Lung microvascular endothelial cell (primary cell): ENCODE results near the gene TYW1. TPM values are rescaled to one million over a fixed set of nuclear protein-coding genes. Genes with fewer than 3 reads are reported as not detected.
"Not testable (repeated sequence)": the region's sequence is repeated elsewhere in the genome, so short reads cannot be mapped to it uniquely, and the experiment has no call there.

Experiments
- DNase-seq, 2 donors: peaks; one replicate each; pipeline versions ENCODE4 v3.0.0 to v3.0.0-alpha.2; 2010; ENCODE audit warnings: low read depth in 2 of 2
- total RNA-seq: library from RNA; depleted of rRNA; stranded (reverse); fragments of >200 nt; gene quantifications from 2 replicates; pipeline ENCODE4 v1.2.1, GENCODE V29; 2014

The TYW1 gene
- 9.4 and 12.1 TPM in 2 replicates for total RNA-seq

DNA sequence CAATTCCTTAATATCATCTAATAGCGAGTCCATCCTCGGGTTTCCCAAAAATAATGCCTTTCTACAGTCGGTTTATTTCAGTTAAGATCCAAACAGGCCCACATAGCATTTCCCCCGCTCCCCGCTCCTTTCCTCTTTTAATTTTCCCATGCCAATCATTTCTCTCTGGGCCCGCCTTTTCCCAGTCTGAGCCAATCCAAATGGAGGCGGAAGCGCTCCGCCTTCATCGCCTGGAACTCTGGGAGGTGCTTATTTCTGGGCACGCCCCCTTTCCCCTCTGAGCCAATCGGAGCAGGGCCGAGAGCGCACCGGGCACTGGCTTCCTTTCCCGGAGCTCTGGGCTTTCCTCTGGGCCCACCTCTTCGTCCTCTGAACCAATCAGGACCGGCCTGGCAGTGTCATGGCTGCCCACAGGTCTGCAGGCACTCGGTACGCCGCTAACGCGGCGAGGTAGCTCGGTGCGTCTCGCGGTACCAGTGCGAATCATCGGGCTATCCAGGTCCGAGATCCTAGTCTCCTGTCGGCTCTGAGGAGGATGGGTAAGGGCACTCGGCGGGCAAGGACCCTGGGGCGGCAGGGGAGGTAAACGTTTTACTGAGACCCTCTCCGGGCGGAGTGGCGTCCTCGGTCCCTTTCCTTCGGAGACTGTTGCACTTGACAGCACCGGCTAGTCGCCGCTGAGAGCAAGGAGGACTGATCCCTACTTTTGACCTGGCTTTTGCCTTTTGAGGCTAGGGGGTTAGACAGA, at the start of gene TYW1:
TSS of gene TYW1 (plus strand) at position 390 of the 748 bp plus-strand sequence. CDS start at position 536, 146 bp downstream.
- peak; percentile 98 for DNase-seq

DNA sequence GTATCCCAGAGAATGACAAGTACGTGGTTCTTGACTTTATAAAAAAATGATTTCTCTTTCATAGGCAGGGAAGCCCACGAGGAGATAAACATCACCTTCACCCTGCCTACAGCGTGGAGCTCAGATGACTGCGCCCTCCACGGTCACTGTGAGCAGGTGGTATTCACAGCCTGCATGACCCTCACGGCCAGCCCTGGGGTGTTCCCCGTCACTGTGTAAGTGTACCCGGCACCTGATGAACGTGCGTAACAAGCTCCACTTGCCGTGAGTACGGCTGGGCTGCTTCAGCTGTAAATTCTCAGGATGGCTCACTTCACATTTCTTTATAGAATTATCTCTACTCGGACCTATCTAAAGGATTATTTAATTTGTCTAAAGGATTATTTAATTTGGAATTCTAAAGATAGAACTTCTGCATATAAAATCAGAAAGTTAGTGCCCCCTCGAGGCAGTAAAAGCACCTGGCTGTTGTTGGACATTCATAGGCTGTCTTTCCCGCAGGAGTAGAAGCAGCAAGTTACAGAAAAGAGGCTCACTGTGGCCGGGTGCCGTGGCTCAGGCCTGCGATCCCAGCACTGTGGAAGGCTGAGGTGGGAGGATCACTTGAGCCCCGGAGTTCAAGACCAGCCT, 48.0 kb upstream of the TYW1 start:
- DNase-seq, result no peak

DNA sequence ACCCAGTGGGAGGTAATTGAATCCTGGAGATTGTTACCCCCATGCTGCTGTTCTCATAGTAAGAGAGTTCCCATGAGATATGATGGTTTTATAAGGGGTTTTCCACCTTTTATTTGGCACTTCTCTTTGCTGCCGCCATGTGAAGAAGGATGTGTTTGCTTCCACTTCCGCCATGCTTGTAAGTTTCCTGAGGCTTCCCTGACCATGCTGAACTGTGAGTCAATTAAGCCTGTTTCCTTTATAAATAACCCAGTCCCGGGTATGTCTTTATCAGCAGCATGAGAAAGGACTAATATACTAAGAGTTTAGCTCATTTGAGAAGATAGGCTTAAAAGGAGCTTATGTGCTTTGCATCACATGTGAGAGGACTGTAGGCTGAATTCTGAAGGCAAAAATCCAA, 46.3 kb upstream of the TYW1 start:
- peak; percentile 68 to 91 for DNase-seq

- peak; percentile 66 to 91 for DNase-seq
Observed at GRCh38 chr7:66950763-66951162, 45.9 kb upstream of the TYW1 start.

DNA sequence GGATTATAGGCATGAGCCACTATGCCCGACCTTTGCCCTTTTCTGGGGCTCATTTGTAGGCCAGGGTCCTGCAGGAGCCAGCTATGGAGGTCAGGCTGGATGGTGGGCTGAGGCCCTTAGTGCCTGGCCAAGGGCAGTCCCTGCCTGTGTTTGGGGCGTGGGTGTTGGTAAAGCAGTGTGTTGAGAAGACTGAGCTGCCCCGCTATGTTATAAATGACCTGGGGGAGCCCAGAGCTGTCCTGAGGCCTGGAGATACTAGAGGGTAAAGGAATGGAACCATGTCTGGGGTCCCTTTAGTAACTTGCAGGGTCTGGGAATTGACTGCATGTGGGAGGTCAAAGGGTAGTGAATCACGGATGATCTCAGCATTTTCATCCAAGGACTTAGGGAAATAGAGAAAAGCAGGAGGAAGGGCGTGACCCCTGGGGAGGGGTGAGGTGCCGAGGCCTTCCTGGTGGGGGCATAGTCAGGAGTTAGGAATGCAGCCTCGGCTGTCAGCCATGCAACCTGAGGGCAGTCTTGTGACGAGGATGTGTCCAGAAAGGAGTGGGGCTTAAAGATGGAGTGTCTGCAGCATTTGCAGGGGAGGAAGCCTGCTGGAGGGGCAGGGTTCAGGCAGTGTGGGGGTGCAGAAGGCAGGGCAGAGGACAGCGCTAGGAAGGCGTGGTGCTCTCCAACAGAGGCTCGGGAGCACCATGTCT, 44.1 kb upstream of the TYW1 start:
- DNase-seq, result peak; percentile 31 to 77

DNA sequence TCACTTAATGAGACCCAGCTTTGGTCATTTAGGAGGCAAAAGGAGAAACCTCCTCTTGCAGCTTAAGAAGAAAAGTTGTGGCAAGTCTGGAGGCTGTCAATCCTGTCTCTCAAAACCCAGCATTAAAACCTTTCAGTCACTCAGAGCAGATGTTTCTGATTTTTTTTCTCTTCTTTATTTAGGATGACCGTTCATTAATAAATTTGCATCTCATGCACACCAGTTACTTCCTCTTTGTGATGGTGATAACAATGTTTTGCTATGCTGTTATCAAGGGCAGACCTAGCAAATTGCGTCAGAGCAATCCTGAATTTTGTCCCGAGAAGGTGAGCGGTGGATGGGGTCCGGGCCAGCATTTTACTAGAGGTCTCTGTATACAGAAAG, 43.6 kb upstream of the TYW1 start:
- no peak for DNase-seq

DNA sequence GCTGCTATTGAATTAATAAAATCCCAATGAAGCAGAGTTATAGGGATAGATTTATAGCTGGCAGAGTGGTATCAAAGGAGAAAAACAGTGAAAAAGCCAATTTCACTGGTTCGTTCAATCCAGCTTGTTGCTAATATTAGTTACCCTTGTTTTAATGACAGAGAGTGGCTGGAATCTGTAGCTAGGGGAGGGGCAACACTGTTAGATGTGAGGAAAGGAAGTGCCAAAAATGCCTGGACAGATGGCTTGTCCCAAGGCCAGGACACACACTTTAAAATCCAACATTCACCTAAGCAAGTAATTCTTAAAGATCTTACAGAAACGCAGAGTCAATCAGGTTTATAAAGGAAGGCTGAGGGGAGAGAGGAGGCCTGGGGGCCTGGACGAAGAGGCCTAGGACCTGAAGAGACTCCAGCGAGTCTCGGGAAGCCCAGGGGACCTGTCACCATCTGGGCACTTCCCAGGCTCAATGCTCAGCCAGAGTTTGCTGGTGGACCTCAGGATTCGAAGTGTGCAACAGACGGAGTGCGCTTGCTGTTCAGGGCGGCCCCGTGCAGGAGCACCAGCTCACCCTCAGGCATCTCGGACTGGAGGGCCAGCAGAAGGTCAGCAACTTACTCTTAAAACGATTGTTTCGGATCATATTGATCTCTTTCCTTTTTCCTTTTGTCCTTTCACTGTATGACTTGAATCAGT, 38.9 kb upstream of the TYW1 start:
- DNase-seq, result peak in 1 of 2 donors; percentile 43

DNA sequence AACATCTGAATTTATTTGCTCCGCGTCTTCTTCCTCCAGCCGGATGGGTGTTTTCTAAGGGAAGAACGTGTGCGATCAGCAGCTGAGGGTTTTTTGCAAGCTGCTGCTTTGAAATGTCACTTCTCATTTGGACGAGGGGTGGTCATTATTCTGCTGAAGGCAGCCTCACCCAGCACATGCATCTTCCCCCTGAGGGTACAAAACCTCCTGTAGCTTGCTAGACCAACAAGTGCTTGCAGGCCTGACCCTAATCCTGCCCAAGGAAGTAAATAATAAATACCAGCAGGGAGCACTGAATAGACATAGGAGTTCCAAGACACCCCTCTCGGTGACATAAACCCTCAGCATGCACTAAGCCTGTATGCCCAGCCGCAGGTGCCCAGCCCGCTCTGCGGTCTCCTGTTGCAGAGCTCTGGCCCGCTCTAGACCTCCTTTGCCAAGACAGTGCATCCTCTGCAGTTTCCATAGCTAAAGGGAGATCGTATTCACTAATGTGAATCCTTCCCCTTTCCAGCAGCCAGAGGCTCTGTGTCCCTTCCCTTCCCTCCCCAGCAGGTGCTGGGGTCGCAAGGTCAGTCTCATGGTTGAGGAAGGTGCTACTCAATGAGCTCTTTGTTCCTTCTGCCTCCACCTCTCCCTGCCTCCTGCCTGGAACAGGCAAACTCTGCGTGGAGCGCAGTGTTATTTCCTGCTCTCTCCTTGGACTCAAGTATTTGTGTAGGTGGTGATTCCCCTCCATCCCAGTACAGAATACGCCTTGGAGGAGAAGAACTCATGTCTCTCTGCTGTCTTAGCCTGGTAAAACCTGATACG, 37.9 kb upstream of the TYW1 start:
- no peak for DNase-seq

GRCh38 chr7:66960192-66960591, 36.4 kb upstream of the TYW1 start:
- DNase-seq, result no peak

- DNase-seq, result no peak
Observed at GRCh38 chr7:66961096-66961495, 35.5 kb upstream of the TYW1 start.

- DNase-seq, result no peak
Observed at GRCh38 chr7:66964411-66964810, 32.2 kb upstream of the TYW1 start.

DNA sequence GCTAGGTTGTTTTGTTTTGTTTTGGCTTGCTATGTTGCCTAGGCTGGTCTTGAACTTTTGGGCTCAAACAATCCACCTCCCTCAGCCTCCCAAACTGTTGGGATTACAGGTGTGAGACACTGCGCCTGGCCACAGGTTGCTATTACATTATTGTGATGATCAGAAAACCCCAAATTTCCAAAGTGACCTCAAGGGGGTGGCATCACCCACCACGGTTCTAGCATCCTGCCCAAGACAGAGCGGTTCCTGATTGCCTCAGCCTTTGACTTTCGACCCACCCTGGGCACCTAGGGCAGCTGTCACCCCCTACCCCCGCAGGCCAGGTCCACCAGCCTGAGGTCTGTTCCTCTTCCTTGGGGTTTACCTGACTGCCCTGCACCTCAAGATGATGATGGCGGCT, 29.6 kb upstream of the TYW1 start:
- no peak for DNase-seq

- not testable (repeated sequence) for DNase-seq
Observed at GRCh38 chr7:66969001-66969400, 27.6 kb upstream of the TYW1 start.

- no peak for DNase-seq
Observed at GRCh38 chr7:66970310-66970709, 26.3 kb upstream of the TYW1 start.

GRCh38 chr7:66974986-66975590, 21.5 kb upstream of the TYW1 start:
- no peak for DNase-seq

DNA sequence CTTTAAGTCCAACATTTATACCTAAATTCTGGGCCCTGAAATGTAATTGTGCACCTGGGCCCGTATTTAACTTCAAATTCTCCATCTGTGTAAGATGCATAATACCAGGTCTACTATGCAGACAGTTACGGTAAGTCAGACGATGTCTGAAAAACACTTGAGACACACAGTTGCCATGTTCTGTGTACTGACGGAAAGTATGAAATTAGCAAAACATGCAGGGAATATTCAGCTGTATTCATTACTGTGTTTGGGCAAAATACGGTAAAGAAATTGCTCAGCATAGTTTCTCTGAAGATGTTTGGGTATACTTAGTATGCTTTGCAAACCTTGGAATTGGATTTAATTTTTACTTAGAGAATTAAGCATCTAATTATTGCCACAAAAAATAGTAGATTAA, 18.3 kb upstream of the TYW1 start:
- not testable (repeated sequence) for DNase-seq

DNA sequence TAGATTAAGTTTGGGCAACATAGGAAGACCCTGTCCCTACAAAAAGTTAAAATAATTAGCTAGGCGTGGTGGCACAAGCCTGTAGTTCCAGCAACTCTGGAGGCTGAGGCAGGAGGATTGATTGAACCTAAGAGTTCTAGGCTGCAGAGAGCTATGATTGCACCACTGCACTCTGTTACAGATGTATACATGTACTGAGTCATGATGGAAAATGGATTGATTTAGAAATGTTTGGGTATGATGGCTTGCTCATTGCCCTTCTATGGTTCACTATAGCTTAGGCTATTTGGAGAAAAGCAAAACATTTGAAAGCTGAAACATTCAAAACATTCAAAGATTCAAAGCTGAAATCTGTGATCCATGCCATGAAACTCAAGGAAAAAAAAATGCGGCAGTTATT, 17.6 kb upstream of the TYW1 start:
- DNase-seq, result not testable (repeated sequence)

DNA sequence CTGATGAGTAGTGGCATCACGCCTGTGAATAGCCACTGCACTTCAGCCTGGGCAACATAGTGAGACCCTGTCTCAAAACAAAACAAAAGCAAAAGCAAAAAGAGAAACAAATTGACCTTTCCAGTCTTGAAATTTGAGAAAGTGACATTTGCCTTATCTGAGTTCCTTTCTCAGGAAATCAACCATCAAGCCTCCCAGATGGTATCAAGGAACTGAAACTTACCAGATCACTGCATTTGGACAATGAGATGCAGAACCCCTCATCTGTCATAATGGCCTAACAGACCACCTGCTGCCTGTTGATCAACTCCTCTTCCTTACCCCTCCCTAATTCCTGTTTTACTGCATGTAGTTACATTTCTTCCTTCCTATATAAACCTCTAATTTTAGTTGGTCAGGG, 16.3 kb upstream of the TYW1 start:
- not testable (repeated sequence) for DNase-seq

GRCh38 chr7:66989552-66989951, 7.1 kb upstream of the TYW1 start:
- not testable (repeated sequence) for DNase-seq

GRCh38 chr7:66994051-66994450, 2.6 kb upstream of the TYW1 start:
- not testable (repeated sequence) for DNase-seq

GRCh38 chr7:66994691-66995049, 2.0 kb upstream of the TYW1 start:
- peak; percentile 73 to 79 for DNase-seq
